ENCODE measurements around the gene CNTROB.
"Not testable (repeated sequence)": the region's sequence is repeated elsewhere in the genome, so short reads cannot be mapped to it uniquely, and the experiment has no call there.

The CNTROB gene

DNA sequence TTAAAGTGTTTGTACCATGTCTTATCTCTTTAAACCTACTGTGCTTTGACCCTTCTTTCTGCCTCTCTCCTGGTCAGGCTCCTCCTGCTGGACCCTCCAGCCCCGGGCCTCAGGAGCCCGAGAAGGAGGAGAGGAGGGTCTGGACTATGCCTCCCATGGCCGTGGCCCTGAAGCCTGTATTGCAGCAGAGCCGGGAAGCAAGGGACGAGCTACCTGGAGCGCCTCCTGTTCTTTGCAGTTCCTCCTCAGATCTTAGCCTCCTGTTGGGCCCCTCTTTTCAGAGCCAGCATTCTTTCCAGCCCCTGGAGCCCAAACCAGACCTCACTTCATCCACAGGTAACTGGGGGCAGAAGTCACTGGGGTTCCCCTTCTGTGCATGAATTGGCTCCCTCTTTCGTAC, 13.6 kb downstream of the CNTROB start:
- H3K4me3 ChIP-seq (ENCODE audit: low read depth, low read length): no peak overlapping the region
- no peaks in the 10 kb centered on the region for H3K27me3 ChIP-seq (ENCODE audit: insufficient read depth, low read length)
- H3K36me3 ChIP-seq (ENCODE audit: insufficient read depth, low read length): peaks cover 19% of the 10 kb centered on the region; the same call in 1 of the 2 replicates
- no peak overlapping the region for H3K27ac ChIP-seq (ENCODE audit: low read depth, low read length)
- peaks cover 9% of the 10 kb centered on the region for H3K4me1 ChIP-seq (ENCODE audit: control insufficient read depth, insufficient read depth, low read length, unreplicated experiment)
- no peak overlapping the region for H2AFZ ChIP-seq (ENCODE audit: low read length, unreplicated experiment)
- no peaks in the 10 kb centered on the region for H3K79me2 ChIP-seq (ENCODE audit: control insufficient read depth, insufficient read depth, low read length, unreplicated experiment)

DNA sequence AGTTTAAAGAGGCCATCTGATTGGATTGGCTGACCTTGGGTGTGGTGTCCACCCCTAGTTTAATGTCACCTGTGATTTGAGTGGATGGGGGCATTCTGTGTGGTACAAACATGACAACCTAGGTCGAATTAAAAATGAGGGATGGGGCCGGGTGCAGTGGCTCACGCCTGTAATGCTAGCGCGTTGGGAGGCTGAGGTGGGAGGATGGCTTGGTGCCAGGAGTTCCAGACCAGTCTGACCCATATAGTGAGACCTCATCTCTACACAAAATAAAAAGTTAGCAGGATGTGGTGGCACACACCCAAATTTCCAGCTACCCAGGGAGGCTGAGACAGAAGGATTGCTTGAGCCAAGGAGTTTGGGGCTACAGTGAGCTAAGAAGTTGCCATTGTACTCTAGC, 14.4 kb downstream of the CNTROB start:
- Histone ChIP-seq H3K4me1 (ENCODE audit: control insufficient read depth, insufficient read depth, low read length, unreplicated experiment) (peaks cover 9% of the 10 kb centered on the region), H3K36me3 (ENCODE audit: insufficient read depth, low read length) (peaks cover 16% of the 10 kb centered on the region; the same call in 1 of the 2 replicates), H3K4me3 (ENCODE audit: low read depth, low read length) (no peak overlapping the region), H2AFZ (ENCODE audit: low read length, unreplicated experiment) (no peak overlapping the region), H3K27ac (ENCODE audit: low read depth, low read length) (no peak overlapping the region), H3K79me2 (ENCODE audit: control insufficient read depth, insufficient read depth, low read length, unreplicated experiment) (no peaks in the 10 kb centered on the region), H3K27me3 (ENCODE audit: insufficient read depth, low read length) (no peaks in the 10 kb centered on the region)

DNA sequence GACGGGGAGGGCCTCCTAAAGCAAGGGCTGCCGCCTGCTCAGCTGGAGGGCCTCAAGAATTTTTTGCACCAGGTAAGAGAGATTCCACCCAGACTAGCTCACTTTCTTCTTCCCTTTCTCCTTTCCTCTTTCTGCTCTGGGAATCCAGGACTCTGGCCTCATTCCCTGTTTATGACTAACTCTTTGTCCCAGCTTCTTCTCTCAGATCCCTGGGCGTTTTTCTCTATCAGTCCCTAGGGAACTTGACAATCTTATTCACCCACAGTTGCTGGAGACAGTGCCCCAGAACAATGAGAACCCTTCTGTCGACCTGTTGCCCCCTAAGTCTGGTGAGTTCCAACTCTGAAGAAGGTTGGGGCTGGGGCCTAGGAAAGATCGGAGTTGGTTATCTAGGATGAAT, 15.6 kb downstream of the CNTROB start:
- Histone ChIP-seq H3K4me1 (ENCODE audit: control insufficient read depth, insufficient read depth, low read length, unreplicated experiment) (peaks cover 9% of the 10 kb centered on the region), H3K27me3 (ENCODE audit: insufficient read depth, low read length) (no peaks in the 10 kb centered on the region), H2AFZ (ENCODE audit: low read length, unreplicated experiment) (no peak overlapping the region), H3K4me3 (ENCODE audit: low read depth, low read length) (no peak overlapping the region), H3K79me2 (ENCODE audit: control insufficient read depth, insufficient read depth, low read length, unreplicated experiment) (no peaks in the 10 kb centered on the region), H3K27ac (ENCODE audit: low read depth, low read length) (no peak overlapping the region), H3K36me3 (ENCODE audit: insufficient read depth, low read length) (peaks cover 16% of the 10 kb centered on the region; the same call in 1 of the 2 replicates)

GRCh38 chr17:7950578-7950977, 18.6 kb downstream of the CNTROB start:
- H3K36me3 ChIP-seq (ENCODE audit: insufficient read depth, low read length): peaks cover 8% of the 10 kb centered on the region; the same call in 1 of the 2 replicates
- H3K4me3 ChIP-seq (ENCODE audit: low read depth, low read length): no peak overlapping the region
- peaks cover 9% of the 10 kb centered on the region for H3K4me1 ChIP-seq (ENCODE audit: control insufficient read depth, insufficient read depth, low read length, unreplicated experiment)
- H3K27me3 ChIP-seq (ENCODE audit: insufficient read depth, low read length): no peaks in the 10 kb centered on the region
- no peaks in the 10 kb centered on the region for H3K79me2 ChIP-seq (ENCODE audit: control insufficient read depth, insufficient read depth, low read length, unreplicated experiment)
- no peak overlapping the region for H2AFZ ChIP-seq (ENCODE audit: low read length, unreplicated experiment)
- no peak overlapping the region for H3K27ac ChIP-seq (ENCODE audit: low read depth, low read length)

GRCh38 chr17:7951143-7951792, 19.3 kb downstream of the CNTROB start:
- no peak overlapping the region for H2AFZ ChIP-seq (ENCODE audit: low read length, unreplicated experiment)

DNA sequence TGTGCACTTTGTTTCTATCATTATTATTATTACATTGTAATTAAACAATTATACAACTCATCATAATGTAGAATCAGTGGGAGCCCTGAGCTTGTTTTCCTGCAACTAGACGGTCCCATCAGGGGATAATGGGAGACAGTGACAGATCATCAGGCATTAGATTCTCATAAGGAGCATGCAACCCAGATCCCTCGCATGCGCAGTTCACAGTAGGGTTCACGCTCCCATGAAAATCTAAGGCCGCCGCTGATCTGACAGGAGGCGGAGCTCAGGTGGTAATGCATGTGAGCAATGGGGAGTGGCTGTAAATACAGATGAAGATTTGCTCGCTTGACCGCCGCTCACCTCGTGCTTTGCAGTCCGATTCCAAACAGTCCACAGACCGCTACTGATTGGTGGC, 21.3 kb downstream of the CNTROB start:
- H3K4me3 ChIP-seq (ENCODE audit: low read depth, low read length); H3K79me2 ChIP-seq (ENCODE audit: control insufficient read depth, insufficient read depth, low read length, unreplicated experiment); H3K27me3 ChIP-seq (ENCODE audit: insufficient read depth, low read length); H3K36me3 ChIP-seq (ENCODE audit: insufficient read depth, low read length); H2AFZ ChIP-seq (ENCODE audit: low read length, unreplicated experiment); H3K4me1 ChIP-seq (ENCODE audit: control insufficient read depth, insufficient read depth, low read length, unreplicated experiment); H3K27ac ChIP-seq (ENCODE audit: low read depth, low read length): not testable (repeated sequence)

More at GRCh38 chr17:7951143-7951792, 19.3 kb downstream of the CNTROB start:
- H3K27me3 ChIP-seq (ENCODE audit: insufficient read depth, low read length): no peaks in the 10 kb centered on the region
- no peak overlapping the region for H3K27ac ChIP-seq (ENCODE audit: low read depth, low read length)
- no peaks in the 10 kb centered on the region for H3K79me2 ChIP-seq (ENCODE audit: control insufficient read depth, insufficient read depth, low read length, unreplicated experiment)
- H3K4me3 ChIP-seq (ENCODE audit: low read depth, low read length): no peak overlapping the region
- H3K4me1 ChIP-seq (ENCODE audit: control insufficient read depth, insufficient read depth, low read length, unreplicated experiment): peaks cover 9% of the 10 kb centered on the region
- peaks cover 8% of the 10 kb centered on the region; the same call in 1 of the 2 replicates for H3K36me3 ChIP-seq (ENCODE audit: insufficient read depth, low read length)

- H3K79me2 ChIP-seq (ENCODE audit: control insufficient read depth, insufficient read depth, low read length, unreplicated experiment): no peaks in the 10 kb centered on the region
- no peak overlapping the region for H2AFZ ChIP-seq (ENCODE audit: low read length, unreplicated experiment)
- H3K27ac ChIP-seq (ENCODE audit: low read depth, low read length): no peak overlapping the region
- no peak overlapping the region for H3K4me3 ChIP-seq (ENCODE audit: low read depth, low read length)
- H3K27me3 ChIP-seq (ENCODE audit: insufficient read depth, low read length): no peaks in the 10 kb centered on the region
- no peaks in the 10 kb centered on the region for H3K36me3 ChIP-seq (ENCODE audit: insufficient read depth, low read length)
- no peaks in the 10 kb centered on the region for H3K4me1 ChIP-seq (ENCODE audit: control insufficient read depth, insufficient read depth, low read length, unreplicated experiment)
These were observed 23.6 kb downstream of the CNTROB start for GRCh38 chr17:7955414-7956227.

- Histone ChIP-seq H3K4me1 (ENCODE audit: control insufficient read depth, insufficient read depth, low read length, unreplicated experiment) (no peaks in the 10 kb centered on the region), H3K36me3 (ENCODE audit: insufficient read depth, low read length) (no peaks in the 10 kb centered on the region), H3K4me3 (ENCODE audit: low read depth, low read length) (no peak overlapping the region), H3K27ac (ENCODE audit: low read depth, low read length) (no peak overlapping the region), H2AFZ (ENCODE audit: low read length, unreplicated experiment) (no peak overlapping the region), H3K27me3 (ENCODE audit: insufficient read depth, low read length) (no peaks in the 10 kb centered on the region), H3K79me2 (ENCODE audit: control insufficient read depth, insufficient read depth, low read length, unreplicated experiment) (no peaks in the 10 kb centered on the region)
These were observed 24.4 kb downstream of the CNTROB start for GRCh38 chr17:7956228-7956965.

GRCh38 chr17:7959503-7960253, 27.7 kb downstream of the CNTROB start:
- Histone ChIP-seq H3K27me3 (ENCODE audit: insufficient read depth, low read length) (no peaks in the 10 kb centered on the region), H3K4me3 (ENCODE audit: low read depth, low read length) (no peak overlapping the region), H2AFZ (ENCODE audit: low read length, unreplicated experiment) (no peak overlapping the region), H3K79me2 (ENCODE audit: control insufficient read depth, insufficient read depth, low read length, unreplicated experiment) (no peaks in the 10 kb centered on the region), H3K4me1 (ENCODE audit: control insufficient read depth, insufficient read depth, low read length, unreplicated experiment) (no peaks in the 10 kb centered on the region), H3K27ac (ENCODE audit: low read depth, low read length) (no peak overlapping the region), H3K36me3 (ENCODE audit: insufficient read depth, low read length) (no peaks in the 10 kb centered on the region)

GRCh38 chr17:7961421-7961820, 29.4 kb downstream of the CNTROB start:
- Histone ChIP-seq H3K36me3 (ENCODE audit: insufficient read depth, low read length) (no peaks in the 10 kb centered on the region), H3K4me1 (ENCODE audit: control insufficient read depth, insufficient read depth, low read length, unreplicated experiment) (no peaks in the 10 kb centered on the region), H3K27me3 (ENCODE audit: insufficient read depth, low read length) (no peaks in the 10 kb centered on the region)

More at GRCh38 chr17:7961421-7961820, 29.4 kb downstream of the CNTROB start:
- H2AFZ ChIP-seq (ENCODE audit: low read length, unreplicated experiment): no peak overlapping the region
- H3K79me2 ChIP-seq (ENCODE audit: control insufficient read depth, insufficient read depth, low read length, unreplicated experiment): no peaks in the 10 kb centered on the region
- no peak overlapping the region for H3K4me3 ChIP-seq (ENCODE audit: low read depth, low read length)
- no peak overlapping the region for H3K27ac ChIP-seq (ENCODE audit: low read depth, low read length)

All from ACC112 (cell line).